CD4-positive, alpha-beta T cell treated with Interleukin-2 at 100 ng/mL for 4 hours (primary cell): ENCODE data around the gene BICC1.

Source experiments
- DNase-seq: peaks from one replicate; pipeline ENCODE4 v3.0.0-alpha.2; 2020; ENCODE audit warnings: low spot score

Gene BICC1

GRCh38 chr10:58651040-58651439, 138.4 kb downstream of the BICC1 start:
- DNase-seq = no peak

- DNase-seq = no peak
These were observed 139.1 kb downstream of the BICC1 start for GRCh38 chr10:58651742-58652141.

- DNase-seq = no peak
These were observed 140.5 kb downstream of the BICC1 start for GRCh38 chr10:58653139-58653538.

- DNase-seq = no peak
These were observed 148.0 kb downstream of the BICC1 start for GRCh38 chr10:58660575-58661255.

GRCh38 chr10:58661336-58661735, 148.7 kb downstream of the BICC1 start:
- DNase-seq = no peak

GRCh38 chr10:58661902-58662301, 149.2 kb downstream of the BICC1 start:
- no peak for DNase-seq

- DNase-seq = no peak
These were observed 149.6 kb downstream of the BICC1 start for GRCh38 chr10:58662314-58662713.

GRCh38 chr10:58665361-58665760, 152.7 kb downstream of the BICC1 start:
- DNase-seq = no peak

- peak; percentile 17 for DNase-seq
These were observed 153.4 kb downstream of the BICC1 start for GRCh38 chr10:58666024-58666423.

- DNase-seq = no peak
These were observed 155.1 kb downstream of the BICC1 start for GRCh38 chr10:58667658-58668310.

- no peak for DNase-seq
These were observed 160.2 kb downstream of the BICC1 start for GRCh38 chr10:58672845-58673244.

GRCh38 chr10:58674251-58674650, 161.6 kb downstream of the BICC1 start:
- no peak for DNase-seq

GRCh38 chr10:58675321-58675720, 162.6 kb downstream of the BICC1 start:
- DNase-seq = no peak

- DNase-seq = no peak
These were observed 178.9 kb downstream of the BICC1 start for GRCh38 chr10:58691528-58691927.

GRCh38 chr10:58693919-58694318, 181.2 kb downstream of the BICC1 start:
- no peak for DNase-seq

- DNase-seq = no peak
These were observed 182.3 kb downstream of the BICC1 start for GRCh38 chr10:58695022-58695421.

GRCh38 chr10:58696736-58697135, 184.1 kb downstream of the BICC1 start:
- DNase-seq = no peak

GRCh38 chr10:58697691-58698090, 185.0 kb downstream of the BICC1 start:
- DNase-seq = no peak

GRCh38 chr10:58698777-58699356, 186.2 kb downstream of the BICC1 start:
- DNase-seq = no peak

- DNase-seq = no peak
These were observed 187.9 kb downstream of the BICC1 start for GRCh38 chr10:58700591-58700990.

GRCh38 chr10:58701405-58702135, 188.9 kb downstream of the BICC1 start:
- no peak for DNase-seq

GRCh38 chr10:58704226-58704625, 191.6 kb downstream of the BICC1 start:
- DNase-seq = no peak

GRCh38 chr10:58704671-58705141, 192.0 kb downstream of the BICC1 start:
- DNase-seq = no peak
